ENCODE measurements around the gene THOP1.

THOP1 gene

DNA sequence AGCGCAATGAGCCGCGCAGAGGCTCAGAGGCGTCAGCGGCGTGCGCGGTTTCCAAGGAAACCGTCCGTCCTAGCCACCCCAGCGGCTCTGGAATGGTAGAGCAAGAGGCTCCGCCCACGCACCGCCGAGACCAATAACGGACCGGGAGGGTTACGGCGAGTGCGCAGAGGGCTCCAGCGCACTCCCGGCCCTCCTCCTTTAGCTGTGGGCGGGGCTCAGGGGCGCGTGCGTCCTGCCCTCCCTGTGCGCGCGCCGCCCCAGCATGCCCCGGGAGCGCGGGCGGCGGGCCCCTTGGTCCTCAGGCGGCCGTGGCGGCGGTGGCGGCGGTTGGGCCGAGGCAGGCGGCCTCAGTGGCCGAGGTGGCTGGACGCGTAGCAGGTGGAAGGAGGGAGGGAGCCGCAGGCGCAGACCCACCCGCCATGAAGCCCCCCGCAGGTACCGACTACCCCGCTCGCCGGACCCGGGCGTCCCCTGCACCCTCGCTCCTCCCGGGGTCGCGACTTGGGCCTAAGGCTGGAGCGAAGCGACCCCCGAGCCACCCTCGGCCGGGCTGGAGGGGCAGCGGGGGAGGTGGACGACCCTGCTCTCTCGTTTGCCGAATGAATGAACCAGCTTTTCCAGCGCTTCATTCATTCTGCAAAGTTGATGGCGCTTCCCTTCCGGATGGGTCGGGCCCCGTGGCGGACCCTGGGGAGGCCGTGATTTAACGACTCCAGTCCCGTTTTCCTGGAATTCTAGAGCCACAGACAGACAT, at the start of gene THOP1:
Gene THOP1 (plus strand): TSS at position 260 of the 754 bp plus-strand sequence. CDS start 160 bp downstream, at position 420.
- Histone ChIP-seq H3K9ac (ENCODE audit: low read depth in 1 of 2, low read length in 2 of 2) (peak within 1 kb of the TSS; percentile 73 to 80), H3K27ac (ENCODE audit: low read depth in 2 of 2, low read length in 2 of 2) (peak within 1 kb of the TSS; percentile 64 to 72), H3K4me1 (ENCODE audit: control insufficient read depth in 2 of 2, insufficient read depth in 2 of 2, low read length in 2 of 2) (peaks cover 20 to 35% of the 10 kb centered on the region in 2 donors), H3K27me3 (ENCODE audit: control insufficient read depth in 2 of 2, insufficient read depth in 2 of 2, low read length in 2 of 2) (no peaks in the 10 kb centered on the region), H3K4me3 (ENCODE audit: low read length in 2 of 2) (peak within 1 kb of the TSS; percentile 79 to 84), H3K36me3 (ENCODE audit: control insufficient read depth in 2 of 2, insufficient read depth in 2 of 2, low read length in 2 of 2) (peaks cover under 1 to 3% of the 10 kb centered on the region in 2 donors), H3K9me3 (ENCODE audit: control insufficient read depth in 2 of 2, low read length in 2 of 2) (no peaks in the 10 kb centered on the region)

DNA sequence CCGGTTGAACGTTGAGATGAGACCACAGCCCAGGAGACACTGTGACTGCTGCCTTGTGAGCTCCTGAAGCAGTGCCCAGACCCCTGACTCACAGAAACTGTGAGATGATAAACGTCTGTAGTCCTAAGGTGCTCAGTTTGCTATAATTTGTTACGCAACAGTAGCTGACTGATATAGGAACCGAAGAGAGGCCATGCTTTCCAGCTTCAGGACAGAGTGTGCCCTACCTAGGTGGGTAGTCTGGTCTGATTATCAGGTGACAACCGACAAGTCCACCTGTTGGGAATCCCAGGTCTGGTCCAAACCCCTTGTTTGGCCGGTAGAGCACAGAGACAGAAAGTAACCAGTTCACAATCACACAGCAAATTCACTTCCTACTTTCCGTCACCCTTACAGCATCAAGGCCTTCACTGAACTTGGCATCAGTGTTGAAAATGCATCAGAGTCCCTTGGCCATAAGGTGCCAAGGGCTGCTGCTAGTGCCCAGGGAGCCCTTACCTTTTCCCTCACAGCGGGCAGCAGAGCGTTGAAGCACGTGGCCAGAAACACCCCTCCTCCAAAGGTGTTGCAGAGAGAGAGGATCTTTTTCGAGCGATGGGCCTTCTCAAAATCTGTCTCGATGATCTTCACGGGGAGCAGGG, 48.6 kb upstream of the THOP1 start:
- Histone ChIP-seq H3K27me3 (ENCODE audit: control insufficient read depth in 2 of 2, insufficient read depth in 2 of 2, low read length in 2 of 2) (no peaks in the 10 kb centered on the region), H3K9ac (ENCODE audit: low read depth in 1 of 2, low read length in 2 of 2) (no peak overlapping the region), H3K4me3 (ENCODE audit: low read length in 2 of 2) (no peak overlapping the region), H3K4me1 (ENCODE audit: control insufficient read depth in 2 of 2, insufficient read depth in 2 of 2, low read length in 2 of 2) (peaks cover 8% of the 10 kb centered on the region in 2 donors), H3K27ac (ENCODE audit: low read depth in 2 of 2, low read length in 2 of 2) (no peak overlapping the region), H3K36me3 (ENCODE audit: control insufficient read depth in 2 of 2, insufficient read depth in 2 of 2, low read length in 2 of 2) (peaks cover 14 to 18% of the 10 kb centered on the region in 2 donors), H3K9me3 (ENCODE audit: control insufficient read depth in 2 of 2, low read length in 2 of 2) (no peaks in the 10 kb centered on the region)

DNA sequence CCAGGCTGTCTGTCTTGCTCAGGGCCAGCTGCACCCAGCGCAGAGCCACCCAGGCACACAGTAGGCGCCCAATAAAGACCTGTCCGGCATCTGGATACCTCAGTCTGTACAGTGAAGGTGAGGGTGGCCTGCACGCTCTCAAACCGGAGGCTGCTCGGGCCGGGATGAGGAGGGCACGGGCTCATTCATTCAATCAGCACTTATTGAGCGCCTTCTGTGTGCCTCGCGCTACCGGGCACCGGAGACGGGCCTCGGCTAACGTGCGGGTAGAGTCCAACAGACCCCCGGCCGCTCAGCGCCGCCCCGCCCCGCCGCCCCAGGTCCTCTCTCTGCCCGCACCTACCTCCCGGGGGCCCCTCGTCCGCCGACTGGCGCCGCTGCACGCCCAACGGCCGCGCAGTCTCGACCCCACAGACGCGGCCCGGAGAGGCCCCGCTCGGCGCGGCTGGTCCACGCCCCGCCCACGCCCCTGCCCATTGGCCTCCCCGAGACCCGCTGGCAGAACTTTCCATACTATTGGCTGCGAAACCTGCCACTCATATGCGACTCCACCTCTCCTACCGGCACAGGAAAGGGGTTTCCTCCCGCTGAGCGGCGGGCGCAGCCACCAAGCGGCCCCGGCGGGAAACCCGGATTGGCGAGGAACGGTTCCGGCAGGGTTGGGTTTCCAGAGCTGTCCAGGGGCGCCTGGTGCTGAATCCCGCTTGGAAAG, 45.5 kb upstream of the THOP1 start, which contains the start of gene SLC39A3:
Gene SLC39A3 (minus strand): TSS at position 416 of the 712 bp plus-strand sequence. CDS start 2,760 bp downstream, outside the sequence.
- Histone ChIP-seq H3K4me3 (ENCODE audit: low read length in 2 of 2) (peak within 1 kb of the TSS; percentile 86 to 90), H3K4me1 (ENCODE audit: control insufficient read depth in 2 of 2, insufficient read depth in 2 of 2, low read length in 2 of 2) (peaks cover 8% of the 10 kb centered on the region in 2 donors), H3K27ac (ENCODE audit: low read depth in 2 of 2, low read length in 2 of 2) (peak within 1 kb of the TSS in 1 of 2 donors; percentile 43), H3K9me3 (ENCODE audit: control insufficient read depth in 2 of 2, low read length in 2 of 2) (no peaks in the 10 kb centered on the region), H3K36me3 (ENCODE audit: control insufficient read depth in 2 of 2, insufficient read depth in 2 of 2, low read length in 2 of 2) (peaks cover 11 to 15% of the 10 kb centered on the region in 2 donors), H3K27me3 (ENCODE audit: control insufficient read depth in 2 of 2, insufficient read depth in 2 of 2, low read length in 2 of 2) (no peaks in the 10 kb centered on the region), H3K9ac (ENCODE audit: low read depth in 1 of 2, low read length in 2 of 2) (peak within 1 kb of the TSS; percentile 61 to 76)

DNA sequence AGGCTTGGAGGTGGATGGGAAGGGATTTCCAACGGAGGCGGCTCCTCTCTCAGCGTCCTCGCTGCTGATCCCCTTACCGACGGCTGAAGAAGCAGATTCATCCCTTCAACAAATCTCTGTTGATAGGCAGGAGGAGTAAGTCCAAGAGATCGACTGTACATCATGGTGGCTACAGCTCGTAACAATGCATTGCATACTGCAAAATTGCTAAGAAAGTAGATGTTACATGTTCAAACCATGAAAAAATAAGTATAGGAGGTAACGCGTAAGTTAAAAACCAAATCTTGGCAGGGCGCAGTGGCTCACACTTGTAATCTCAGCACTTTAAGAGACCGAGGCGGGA, 45.0 kb upstream of the THOP1 start:
- no peaks in the 10 kb centered on the region for H3K27me3 ChIP-seq (ENCODE audit: control insufficient read depth in 2 of 2, insufficient read depth in 2 of 2, low read length in 2 of 2)
- H3K4me3 ChIP-seq (ENCODE audit: low read length in 2 of 2), result peak overlapping the region in 1 of 2 donors; percentile 41
- H3K36me3 ChIP-seq (ENCODE audit: control insufficient read depth in 2 of 2, insufficient read depth in 2 of 2, low read length in 2 of 2), result peaks cover 11% of the 10 kb centered on the region in 2 donors
- peaks cover 8% of the 10 kb centered on the region in 2 donors for H3K4me1 ChIP-seq (ENCODE audit: control insufficient read depth in 2 of 2, insufficient read depth in 2 of 2, low read length in 2 of 2)
- no peak overlapping the region for H3K27ac ChIP-seq (ENCODE audit: low read depth in 2 of 2, low read length in 2 of 2)
- no peaks in the 10 kb centered on the region for H3K9me3 ChIP-seq (ENCODE audit: control insufficient read depth in 2 of 2, low read length in 2 of 2)
- no peak overlapping the region for H3K9ac ChIP-seq (ENCODE audit: low read depth in 1 of 2, low read length in 2 of 2)

DNA sequence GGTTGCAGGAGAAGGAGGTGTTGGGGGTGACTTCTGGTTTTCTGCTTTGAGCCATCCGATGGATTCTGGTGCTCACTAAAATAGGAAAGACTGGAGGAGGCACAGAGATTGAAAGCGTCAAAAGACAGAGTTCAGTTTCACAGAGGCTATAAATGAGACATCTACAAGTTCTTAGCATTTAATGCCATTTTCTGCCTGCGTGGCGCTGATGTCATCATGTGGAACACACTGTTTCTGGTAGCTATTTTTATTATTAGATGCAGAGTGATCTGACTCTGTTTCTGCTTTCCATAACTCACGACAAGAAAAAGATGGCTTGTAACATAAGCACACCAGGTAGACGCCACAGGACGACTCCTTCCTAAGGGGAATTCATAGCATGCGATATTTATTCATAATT, 42.2 kb upstream of the THOP1 start:
- H3K9ac ChIP-seq (ENCODE audit: low read depth in 1 of 2, low read length in 2 of 2), result no peak overlapping the region
- no peaks in the 10 kb centered on the region for H3K36me3 ChIP-seq (ENCODE audit: control insufficient read depth in 2 of 2, insufficient read depth in 2 of 2, low read length in 2 of 2)
- H3K27me3 ChIP-seq (ENCODE audit: control insufficient read depth in 2 of 2, insufficient read depth in 2 of 2, low read length in 2 of 2), result no peaks in the 10 kb centered on the region
- H3K4me3 ChIP-seq (ENCODE audit: low read length in 2 of 2), result no peak overlapping the region
- H3K4me1 ChIP-seq (ENCODE audit: control insufficient read depth in 2 of 2, insufficient read depth in 2 of 2, low read length in 2 of 2), result peaks cover 8% of the 10 kb centered on the region in 2 donors
- H3K9me3 ChIP-seq (ENCODE audit: control insufficient read depth in 2 of 2, low read length in 2 of 2), result no peaks in the 10 kb centered on the region
- no peak overlapping the region for H3K27ac ChIP-seq (ENCODE audit: low read depth in 2 of 2, low read length in 2 of 2)

DNA sequence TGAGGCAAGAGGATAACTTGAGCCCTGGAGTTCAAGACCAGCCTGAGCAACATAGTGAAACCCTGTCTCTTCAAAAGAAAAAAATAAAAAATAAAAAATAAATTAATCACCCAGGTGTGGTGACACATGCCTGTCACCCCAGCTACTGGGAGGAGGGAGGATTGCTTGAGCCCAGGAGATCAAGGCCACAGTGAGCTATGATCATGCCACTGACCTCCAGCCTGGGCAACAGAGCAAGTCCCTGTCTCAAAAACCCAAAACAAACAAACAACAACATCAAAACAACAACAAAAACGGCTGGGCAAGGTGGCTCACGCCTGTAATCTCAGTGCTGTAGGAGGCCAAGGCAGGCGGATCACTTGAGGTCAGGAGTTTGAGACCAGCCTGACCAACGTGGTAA, 41.2 kb upstream of the THOP1 start:
- H3K4me3 ChIP-seq (ENCODE audit: low read length in 2 of 2), result no peak overlapping the region

DNA sequence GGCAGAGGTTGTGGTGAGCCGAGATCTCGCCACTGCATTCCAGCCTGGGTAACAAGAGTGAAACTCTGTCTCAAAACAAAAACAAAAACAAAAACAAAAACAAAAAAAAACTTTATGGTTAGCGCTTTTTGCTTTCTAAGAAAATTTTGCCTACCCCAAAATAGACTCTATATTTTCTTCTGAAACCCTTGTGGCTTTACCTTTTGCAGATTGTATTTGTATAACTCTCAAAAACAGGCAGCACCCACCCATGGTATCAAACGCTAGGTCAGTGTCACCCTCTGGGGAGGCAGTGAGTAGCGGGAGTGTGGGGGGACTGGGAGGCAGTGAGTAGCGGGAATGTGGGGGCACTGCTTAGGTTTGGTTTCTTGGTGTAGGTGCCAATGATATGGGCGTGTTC, 38.0 kb upstream of the THOP1 start:
- H3K4me3 ChIP-seq (ENCODE audit: low read length in 2 of 2), result no peak overlapping the region
- H3K9me3 ChIP-seq (ENCODE audit: control insufficient read depth in 2 of 2, low read length in 2 of 2), result no peaks in the 10 kb centered on the region
- H3K36me3 ChIP-seq (ENCODE audit: control insufficient read depth in 2 of 2, insufficient read depth in 2 of 2, low read length in 2 of 2), result no peaks in the 10 kb centered on the region
- H3K4me1 ChIP-seq (ENCODE audit: control insufficient read depth in 2 of 2, insufficient read depth in 2 of 2, low read length in 2 of 2), result peaks cover 0 to 3% of the 10 kb centered on the region in 2 donors
- H3K27ac ChIP-seq (ENCODE audit: low read depth in 2 of 2, low read length in 2 of 2), result no peak overlapping the region
- H3K9ac ChIP-seq (ENCODE audit: low read depth in 1 of 2, low read length in 2 of 2), result no peak overlapping the region
- H3K27me3 ChIP-seq (ENCODE audit: control insufficient read depth in 2 of 2, insufficient read depth in 2 of 2, low read length in 2 of 2), result no peaks in the 10 kb centered on the region

More for the DNA sequence above, 41.2 kb upstream of the THOP1 start:
- Histone ChIP-seq H3K36me3 (ENCODE audit: control insufficient read depth in 2 of 2, insufficient read depth in 2 of 2, low read length in 2 of 2) (no peaks in the 10 kb centered on the region), H3K27me3 (ENCODE audit: control insufficient read depth in 2 of 2, insufficient read depth in 2 of 2, low read length in 2 of 2) (no peaks in the 10 kb centered on the region), H3K9ac (ENCODE audit: low read depth in 1 of 2, low read length in 2 of 2) (no peak overlapping the region), H3K9me3 (ENCODE audit: control insufficient read depth in 2 of 2, low read length in 2 of 2) (no peaks in the 10 kb centered on the region), H3K4me1 (ENCODE audit: control insufficient read depth in 2 of 2, insufficient read depth in 2 of 2, low read length in 2 of 2) (peaks cover 7 to 8% of the 10 kb centered on the region in 2 donors), H3K27ac (ENCODE audit: low read depth in 2 of 2, low read length in 2 of 2) (no peak overlapping the region)

DNA sequence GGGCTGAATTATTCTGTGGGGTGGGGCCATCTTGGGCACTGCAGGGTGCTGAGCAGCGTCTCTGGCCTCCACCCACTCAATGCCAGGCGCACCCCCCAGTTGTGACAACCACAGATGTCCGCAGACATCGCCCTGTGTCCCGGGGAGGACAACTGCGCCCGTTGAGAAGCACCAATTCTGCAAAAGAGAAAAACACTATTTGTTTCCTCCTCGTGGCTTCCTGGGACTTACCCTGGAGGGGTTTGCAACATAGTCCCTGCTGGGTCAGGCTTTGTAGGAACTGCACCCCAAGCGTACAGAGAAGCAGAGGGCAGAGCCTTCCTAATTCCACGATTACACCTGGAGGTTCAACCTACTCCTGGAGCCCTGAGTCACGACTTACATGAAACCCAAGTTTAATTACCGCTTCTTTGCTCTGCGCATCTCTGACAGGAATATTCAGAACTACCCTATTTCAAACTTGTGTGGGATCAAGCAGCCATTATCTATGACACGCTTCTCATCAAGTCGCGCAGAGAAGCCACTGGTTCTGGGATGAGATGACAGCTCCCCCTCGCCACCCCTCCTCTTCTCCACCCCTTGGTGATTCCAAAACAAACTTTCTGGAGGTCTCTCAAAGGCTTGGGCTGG, 34.4 kb upstream of the THOP1 start:
- Histone ChIP-seq H3K27ac (ENCODE audit: low read depth in 2 of 2, low read length in 2 of 2) (no peak overlapping the region), H3K36me3 (ENCODE audit: control insufficient read depth in 2 of 2, insufficient read depth in 2 of 2, low read length in 2 of 2) (peaks cover 0 to 19% of the 10 kb centered on the region in 2 donors), H3K4me1 (ENCODE audit: control insufficient read depth in 2 of 2, insufficient read depth in 2 of 2, low read length in 2 of 2) (peaks cover 0 to 3% of the 10 kb centered on the region in 2 donors), H3K9me3 (ENCODE audit: control insufficient read depth in 2 of 2, low read length in 2 of 2) (no peaks in the 10 kb centered on the region), H3K9ac (ENCODE audit: low read depth in 1 of 2, low read length in 2 of 2) (no peak overlapping the region), H3K27me3 (ENCODE audit: control insufficient read depth in 2 of 2, insufficient read depth in 2 of 2, low read length in 2 of 2) (no peaks in the 10 kb centered on the region), H3K4me3 (ENCODE audit: low read length in 2 of 2) (no peak overlapping the region)

DNA sequence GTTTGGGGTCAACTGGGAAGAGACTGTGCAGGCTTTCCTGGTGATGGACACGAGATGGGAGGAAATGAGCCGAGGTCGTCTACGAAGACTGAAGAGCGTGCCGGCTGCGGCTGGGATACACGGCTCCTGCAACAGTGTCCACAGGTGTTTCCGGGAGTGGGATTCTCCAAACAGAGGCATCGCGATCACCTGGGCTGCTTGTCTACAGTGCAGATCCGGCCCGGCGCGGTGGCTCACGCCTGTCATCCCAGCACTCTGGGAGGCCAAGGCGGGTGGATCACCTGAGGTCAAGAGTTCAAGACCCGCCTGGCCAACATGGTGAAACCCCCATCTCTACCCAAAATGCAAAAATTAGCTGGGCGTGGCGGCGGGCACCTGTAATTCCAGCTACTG, 33.9 kb upstream of the THOP1 start:
- Histone ChIP-seq H3K36me3 (ENCODE audit: control insufficient read depth in 2 of 2, insufficient read depth in 2 of 2, low read length in 2 of 2) (peaks cover under 1 to 19% of the 10 kb centered on the region in 2 donors), H3K27ac (ENCODE audit: low read depth in 2 of 2, low read length in 2 of 2) (no peak overlapping the region), H3K27me3 (ENCODE audit: control insufficient read depth in 2 of 2, insufficient read depth in 2 of 2, low read length in 2 of 2) (no peaks in the 10 kb centered on the region), H3K4me3 (ENCODE audit: low read length in 2 of 2) (no peak overlapping the region), H3K4me1 (ENCODE audit: control insufficient read depth in 2 of 2, insufficient read depth in 2 of 2, low read length in 2 of 2) (peaks cover 0 to 3% of the 10 kb centered on the region in 2 donors), H3K9me3 (ENCODE audit: control insufficient read depth in 2 of 2, low read length in 2 of 2) (no peaks in the 10 kb centered on the region), H3K9ac (ENCODE audit: low read depth in 1 of 2, low read length in 2 of 2) (no peak overlapping the region)

Measured in mucosa of rectum (tissue), 2 donors.